ENCODE measurements around the gene TRAPPC12. TPM values are rescaled to one million over a fixed set of nuclear protein-coding genes. Genes with fewer than 3 reads are reported as not detected.
"Not testable (repeated sequence)": the region's sequence is repeated elsewhere in the genome, so short reads cannot be mapped to it uniquely, and the experiment has no call there.

TRAPPC12 gene
- polyA plus RNA-seq (ENCODE audit: insufficient read length in 4 of 4): 100 to 1,000 TPM in 2 of 4 donors, 10 to 100 TPM in 2; 63.9 to 107 (median 83.8) TPM

DNA sequence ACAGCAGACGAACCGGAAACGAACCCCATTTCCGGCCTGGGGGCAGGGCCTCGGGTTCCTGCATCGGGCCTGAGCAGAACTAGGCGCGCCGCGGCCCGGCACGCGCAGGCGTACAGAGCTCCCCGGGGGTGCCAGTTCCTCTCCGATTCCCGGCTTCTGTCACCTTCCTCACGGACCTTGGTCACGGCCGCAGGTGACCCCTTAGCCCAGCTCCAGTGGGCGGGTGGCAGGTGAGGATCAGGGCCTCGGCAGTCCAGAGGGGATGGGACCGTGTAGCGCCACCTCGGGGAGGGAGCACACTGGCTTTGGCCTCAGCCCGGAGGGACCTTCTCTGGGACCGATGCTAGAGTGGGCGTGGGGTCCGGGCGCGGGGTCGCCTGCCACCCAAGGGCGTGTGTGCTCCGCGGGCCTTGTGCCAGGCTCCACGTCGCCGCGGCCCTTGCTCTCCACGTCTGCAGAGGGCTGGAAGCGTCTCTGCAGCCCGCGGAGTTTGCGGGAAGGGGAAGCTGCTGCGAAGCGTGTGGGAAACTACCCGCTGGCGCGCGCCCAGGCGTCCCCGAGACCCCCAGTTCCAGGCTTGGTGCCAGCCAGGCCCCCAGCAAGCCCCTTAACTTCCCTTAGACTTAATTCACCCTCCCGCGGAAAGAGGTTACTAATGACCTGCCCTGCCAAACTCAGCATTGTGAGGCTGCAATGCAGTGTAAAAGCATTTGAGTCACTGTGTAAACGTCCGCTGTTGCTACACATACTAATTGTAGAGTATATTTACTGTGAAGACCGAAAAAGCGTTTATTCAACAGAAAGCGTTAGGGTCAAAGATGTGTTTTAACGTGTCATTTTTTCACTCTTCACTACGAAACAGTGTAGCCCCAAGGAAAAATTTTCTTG, at the start of gene TRAPPC12:
TSS of gene TRAPPC12 (plus strand) at position 48 of the 888 bp plus-strand sequence. CDS start 7,930 bp downstream, outside the sequence.
- peak; percentile 79 to 87 (median 82) for DNase-seq (ENCODE audit: low read depth in 4 of 4, low spot score in 2 of 4)

DNA sequence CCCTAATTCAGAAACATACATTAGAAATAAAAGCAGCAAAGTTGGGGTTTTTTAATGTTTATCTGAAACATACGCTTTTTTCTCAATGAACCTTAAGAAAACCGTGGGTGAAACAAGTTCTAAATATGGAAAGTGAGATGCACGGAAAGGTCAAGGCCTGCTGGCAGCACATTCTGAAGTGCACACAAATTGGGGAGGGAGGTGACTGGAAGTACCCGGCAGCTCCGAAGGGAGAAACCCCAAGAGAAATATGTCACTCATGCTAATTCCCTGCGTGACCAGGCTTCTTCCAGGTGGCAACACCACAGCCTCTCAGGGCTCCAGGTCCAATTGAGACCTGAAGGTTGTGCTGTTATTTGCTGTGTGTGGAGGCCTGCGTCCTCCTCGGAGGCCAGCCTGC, 47.4 kb upstream of the TRAPPC12 start:
- no peak for DNase-seq (ENCODE audit: low read depth in 4 of 4, low spot score in 2 of 4)

DNA sequence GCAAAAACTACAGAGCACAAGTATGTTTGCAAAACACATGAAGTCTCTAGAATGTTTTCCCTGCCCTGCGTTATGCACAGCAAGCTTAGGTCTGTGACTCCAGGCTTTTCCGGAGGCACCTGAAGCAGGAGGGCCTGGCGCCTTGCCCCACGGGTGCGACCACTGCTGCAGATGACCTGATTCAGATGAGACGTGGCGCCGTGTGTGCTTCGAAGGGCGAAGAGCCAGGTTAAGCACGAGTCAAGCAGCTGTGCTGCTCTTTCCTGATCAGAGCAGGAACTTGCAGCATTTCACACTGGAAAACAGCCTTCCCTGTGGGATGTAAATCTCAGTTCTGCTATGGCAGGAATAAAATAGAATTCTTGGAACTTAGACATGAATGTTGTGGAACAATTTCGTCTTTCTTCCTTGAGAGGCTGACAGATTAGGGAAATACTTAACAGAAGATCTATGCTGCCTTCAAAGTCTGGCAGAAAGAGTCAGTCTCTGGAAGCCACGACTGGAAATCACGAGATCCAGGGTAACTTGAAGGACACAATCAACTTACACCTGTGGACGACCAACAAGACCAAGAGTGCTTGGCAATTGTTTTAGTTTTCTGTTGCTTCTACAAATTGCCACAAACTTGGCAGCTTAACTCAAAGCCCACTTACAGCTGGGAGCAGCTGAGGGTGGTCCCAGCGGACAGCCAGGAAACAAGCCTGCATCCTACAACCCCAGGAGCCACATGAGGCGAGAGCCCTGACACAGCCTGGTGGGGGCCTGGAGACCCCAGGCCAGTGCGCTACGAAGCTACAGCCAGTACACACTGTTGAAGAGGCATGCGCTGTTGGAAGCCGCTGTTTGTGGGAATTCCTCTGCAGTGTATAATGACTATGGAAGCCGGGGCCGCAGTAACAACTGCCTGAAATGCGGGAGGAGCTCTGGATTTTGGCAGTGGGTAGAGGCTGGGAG, 44.8 kb upstream of the TRAPPC12 start:
- DNase-seq (ENCODE audit: low read depth in 4 of 4, low spot score in 2 of 4): no peak

DNA sequence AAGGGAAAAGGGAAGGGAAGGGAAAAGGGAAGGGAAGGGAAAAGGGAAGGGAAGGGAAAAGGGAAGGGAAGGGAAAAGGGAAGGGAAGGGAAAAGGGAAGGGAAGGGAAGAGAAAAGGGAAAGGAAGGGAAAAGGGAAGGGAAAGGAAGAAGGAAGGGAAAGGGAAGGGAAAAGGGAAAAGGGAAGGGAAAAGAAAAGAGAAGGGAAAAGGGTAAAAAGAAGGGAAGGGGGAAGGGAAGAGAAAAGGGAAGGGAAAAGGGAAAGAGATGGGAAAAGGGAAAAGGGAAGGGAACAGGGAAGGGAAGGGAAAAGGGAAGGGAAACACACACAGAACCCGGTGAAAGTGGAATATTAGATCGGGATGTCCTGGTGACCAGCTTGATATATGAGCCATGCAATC, 42.6 kb upstream of the TRAPPC12 start:
- DNase-seq (ENCODE audit: low read depth in 4 of 4, low spot score in 2 of 4): no peak

DNA sequence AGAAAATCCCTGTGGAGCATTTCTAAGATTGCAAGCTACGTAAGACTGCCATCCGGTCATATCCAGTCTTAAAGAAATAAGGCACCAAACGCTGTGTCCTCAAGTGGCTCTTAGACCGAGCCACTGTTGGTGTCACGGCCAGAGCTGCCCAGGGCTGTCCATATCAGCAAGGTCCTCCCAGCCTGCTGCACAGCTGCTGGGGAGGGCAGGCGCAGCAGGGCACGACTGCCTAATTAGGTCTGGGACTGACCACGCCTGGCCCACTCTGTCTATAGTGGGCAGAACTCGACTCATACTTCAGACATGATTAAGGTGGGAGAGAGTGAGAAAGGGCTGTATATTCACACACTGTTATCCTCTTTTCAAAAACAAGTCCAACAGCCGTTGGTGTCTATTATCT, 41.2 kb upstream of the TRAPPC12 start:
- DNase-seq (ENCODE audit: low read depth in 4 of 4, low spot score in 2 of 4): no peak

DNA sequence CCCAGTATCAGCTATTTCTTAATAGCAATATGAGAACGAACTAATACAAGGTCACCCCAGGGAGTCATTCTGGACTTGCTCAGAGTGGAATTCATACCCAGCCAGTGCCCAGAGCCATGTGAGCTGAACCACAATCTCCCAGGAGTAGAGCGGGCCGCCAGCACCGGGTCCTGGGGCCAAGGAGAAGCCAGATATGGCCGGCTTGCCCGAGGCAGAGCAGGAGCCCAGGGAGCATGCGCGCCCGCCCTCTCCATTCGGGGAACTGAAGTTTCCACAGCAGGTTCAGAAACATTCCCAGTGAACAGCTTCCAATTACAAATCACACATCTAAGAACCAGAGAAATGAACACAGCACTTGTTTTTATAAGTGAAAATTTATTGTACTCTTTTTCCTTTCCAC, 39.4 kb upstream of the TRAPPC12 start:
- DNase-seq (ENCODE audit: low read depth in 4 of 4, low spot score in 2 of 4): no peak

DNA sequence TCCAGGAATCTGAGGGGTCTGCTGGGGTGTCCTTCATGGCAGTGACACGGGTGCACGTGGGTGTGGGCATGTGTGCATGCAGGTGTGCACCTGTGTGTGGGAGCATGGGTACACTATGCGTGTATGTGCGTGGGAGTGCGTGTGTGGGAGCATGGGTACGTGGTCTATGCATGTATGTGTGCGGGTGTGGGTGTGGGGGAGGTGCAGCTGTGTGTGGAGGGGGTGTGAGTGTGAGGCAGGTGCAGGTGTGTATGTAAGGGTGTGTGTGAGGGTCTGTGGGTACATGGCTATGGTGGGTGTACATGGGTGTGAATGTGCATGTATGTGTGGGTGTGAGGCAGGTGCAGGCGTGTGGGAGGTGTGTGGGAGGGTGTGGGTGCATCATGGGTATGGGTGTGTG, 38.2 kb upstream of the TRAPPC12 start:
- DNase-seq (ENCODE audit: low read depth in 4 of 4, low spot score in 2 of 4): no peak

DNA sequence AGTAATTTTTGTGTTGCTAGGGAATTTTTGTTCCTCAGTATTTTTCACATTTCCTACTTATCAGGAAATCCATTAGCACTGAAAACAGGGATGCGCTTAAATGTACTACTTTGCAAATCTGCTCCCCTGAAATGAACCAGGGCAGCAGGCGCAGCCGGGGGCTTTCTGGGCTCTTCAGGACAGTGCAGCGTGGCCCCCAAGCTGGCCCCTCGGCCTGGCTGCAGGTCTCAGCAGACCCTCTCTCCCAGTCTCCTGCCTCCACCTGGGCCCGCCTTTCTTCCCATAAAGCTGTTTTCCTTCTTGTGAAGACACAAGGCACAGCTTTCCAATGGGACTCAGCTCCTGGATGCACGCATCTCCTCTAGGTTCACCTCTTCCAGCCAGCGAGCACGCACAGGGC, 37.2 kb upstream of the TRAPPC12 start:
- DNase-seq (ENCODE audit: low read depth in 4 of 4, low spot score in 2 of 4): no peak

DNA sequence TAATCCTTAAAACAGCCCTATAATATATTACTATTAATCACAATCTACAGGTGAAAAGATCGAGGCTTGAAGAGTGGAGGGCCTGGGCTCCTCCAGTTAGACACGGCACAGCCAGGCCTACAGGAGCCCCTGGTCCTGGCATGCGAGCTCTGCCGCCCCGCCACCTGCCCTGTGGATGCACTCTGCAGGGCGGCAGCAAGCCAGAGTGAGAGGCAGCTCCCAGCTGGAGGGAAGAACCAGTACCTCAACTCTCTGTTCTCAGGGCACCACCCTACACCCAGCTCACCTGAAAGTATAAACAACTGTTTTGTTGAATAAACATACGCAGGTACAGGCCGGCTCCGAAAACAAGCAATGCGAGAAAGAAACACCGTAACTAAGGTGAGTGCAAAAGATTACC, 36.5 kb upstream of the TRAPPC12 start:
- no peak for DNase-seq (ENCODE audit: low read depth in 4 of 4, low spot score in 2 of 4)

DNA sequence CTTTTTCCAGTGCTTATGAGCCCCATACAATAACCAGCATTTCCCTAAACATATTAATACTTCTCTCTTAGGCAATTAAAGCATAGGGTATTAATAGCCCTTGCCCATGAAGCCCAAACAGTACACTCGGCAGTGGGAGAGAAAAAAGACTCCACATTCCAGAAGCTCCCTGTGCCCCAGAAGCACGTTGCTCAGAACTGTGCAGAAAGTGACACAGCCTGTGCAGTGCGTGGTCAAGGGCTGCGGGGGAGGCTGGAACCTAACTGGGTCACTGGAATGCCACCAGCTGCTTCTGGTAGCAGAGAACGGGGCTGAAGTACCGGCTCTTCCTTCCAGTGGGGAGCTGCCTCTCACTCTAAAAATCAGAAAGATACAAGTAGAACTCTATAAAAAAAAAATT, 34.6 kb upstream of the TRAPPC12 start:
- no peak for DNase-seq (ENCODE audit: low read depth in 4 of 4, low spot score in 2 of 4)

DNA sequence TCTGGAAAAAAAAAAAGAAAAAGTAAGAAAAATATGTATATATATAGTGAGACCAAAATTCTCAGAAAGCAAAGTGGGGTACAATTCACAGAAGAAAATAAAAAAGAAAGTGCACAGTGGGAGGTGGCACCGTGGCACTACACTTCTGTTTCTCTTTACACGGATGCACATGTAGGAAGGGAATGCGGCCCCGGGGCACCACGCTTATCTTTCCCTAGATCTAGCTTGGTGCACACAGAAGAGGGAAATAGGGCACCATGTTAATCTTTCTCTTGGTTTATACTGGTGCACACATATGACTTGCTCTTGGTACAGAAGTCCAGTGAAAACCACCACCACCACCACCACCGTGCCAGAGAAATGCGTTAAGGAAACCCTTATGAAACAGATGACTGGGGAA, 33.9 kb upstream of the TRAPPC12 start:
- DNase-seq (ENCODE audit: low read depth in 4 of 4, low spot score in 2 of 4): no peak

DNA sequence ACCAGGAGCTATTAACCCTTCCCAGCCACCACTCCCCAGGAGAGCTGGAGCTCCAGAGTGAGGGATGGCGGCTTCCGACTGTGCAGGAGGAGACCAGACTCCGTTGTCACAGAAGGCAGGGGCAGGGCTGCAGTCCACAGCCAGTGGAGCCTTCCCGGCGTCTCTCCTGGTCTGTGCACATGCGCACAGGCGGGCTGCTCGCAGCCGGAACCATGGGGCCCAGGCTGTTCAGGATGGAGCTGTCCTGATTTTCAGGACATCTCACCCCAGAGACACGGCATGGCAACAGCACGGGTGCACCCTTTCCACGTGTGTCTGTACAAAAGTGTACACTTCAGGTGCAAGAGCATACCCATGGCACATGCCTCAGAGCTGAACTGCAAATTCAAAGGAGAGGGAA, 30.7 kb upstream of the TRAPPC12 start:
- DNase-seq (ENCODE audit: low read depth in 4 of 4, low spot score in 2 of 4): no peak

DNA sequence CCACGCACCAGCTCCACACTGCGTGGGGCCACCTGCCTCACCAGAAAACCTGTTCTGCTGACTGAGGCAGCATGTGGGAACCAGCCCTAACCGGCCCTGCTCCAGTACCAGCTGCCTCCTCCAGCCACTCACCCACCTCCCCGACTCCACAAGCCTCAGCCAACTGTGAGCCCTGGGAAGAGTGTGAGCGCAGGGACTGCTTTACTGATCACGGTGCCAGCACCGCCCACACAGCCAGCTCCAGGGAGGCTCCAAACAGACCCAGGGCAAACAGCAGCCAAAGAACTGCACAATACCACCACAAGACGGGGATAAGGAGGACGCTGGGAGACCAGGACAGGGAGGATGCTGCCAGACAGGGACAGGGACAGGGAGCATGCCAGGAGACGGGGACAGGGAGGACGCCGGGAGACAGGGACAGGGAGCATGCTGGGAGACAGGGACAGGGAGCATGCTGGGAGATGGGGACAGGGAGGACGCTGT, 30.2 kb upstream of the TRAPPC12 start:
- no peak for DNase-seq (ENCODE audit: low read depth in 4 of 4, low spot score in 2 of 4)

DNA sequence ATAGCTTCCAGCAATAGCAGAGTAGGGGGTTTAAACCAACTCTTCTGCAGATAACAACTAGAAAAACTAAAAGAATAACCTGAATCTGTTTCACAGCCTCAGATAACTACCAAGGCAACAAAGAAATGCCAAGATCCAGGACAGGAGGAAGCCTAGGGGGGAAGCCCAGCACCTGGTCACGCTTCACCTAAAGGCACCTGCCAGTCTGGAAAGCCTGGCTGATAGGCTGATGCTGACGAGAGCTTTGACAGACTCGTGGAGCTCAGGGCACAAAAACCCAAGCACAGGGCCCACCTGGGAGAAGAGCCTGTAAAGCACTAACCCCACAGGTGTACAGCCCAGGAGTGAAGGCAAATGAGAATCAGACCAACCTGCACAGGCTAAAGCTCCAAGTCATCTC, 24.5 kb upstream of the TRAPPC12 start:
- no peak for DNase-seq (ENCODE audit: low read depth in 4 of 4, low spot score in 2 of 4)

DNA sequence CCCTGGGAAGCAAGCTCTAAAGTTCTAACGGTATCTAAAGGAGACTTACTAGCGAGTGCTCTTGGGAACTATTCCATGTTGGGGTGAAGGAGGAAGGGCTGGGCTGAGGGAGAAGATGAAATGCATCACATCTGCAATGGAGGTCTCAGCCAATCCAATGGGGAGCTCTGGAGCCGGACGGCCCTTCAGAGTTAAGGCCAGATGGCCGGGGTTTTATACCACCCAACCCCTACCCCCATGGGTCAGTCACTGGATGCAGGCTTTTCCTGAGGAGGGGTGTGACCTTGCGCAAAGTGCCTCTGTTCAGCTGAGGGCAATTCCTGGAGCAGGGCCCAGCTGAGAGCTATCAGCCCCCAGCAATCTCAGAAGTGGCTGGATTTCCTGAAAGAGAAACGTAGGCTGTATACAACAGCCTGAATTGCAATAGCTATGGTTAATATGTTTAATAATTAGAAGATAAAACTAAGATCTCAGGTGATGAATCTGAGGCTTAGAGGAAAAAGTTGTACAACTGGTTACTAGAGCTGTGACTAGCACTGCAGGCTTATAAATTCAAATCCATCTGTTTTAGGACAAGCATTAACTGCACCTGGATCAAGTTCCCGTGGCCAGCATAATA, 23.4 kb upstream of the TRAPPC12 start:
- DNase-seq (ENCODE audit: low read depth in 4 of 4, low spot score in 2 of 4): no peak

DNA sequence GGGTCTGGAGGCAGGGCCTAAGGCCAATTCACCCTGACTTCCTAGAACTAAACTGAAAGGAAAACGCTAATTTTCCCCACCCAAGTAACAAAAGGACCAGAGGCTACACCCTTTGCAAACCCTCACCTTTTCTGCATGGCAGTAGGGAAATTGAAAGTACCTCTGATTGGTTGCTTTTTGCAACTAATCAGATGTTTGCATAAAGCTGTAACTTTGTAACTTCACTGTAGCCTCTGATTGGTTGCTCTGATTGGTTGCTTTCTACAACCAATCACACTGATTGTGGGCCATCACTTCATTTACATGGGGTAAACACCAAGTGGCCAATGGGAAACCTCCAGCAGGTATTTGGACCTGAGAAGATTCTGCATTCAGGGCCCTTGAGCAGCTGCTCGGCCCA, 22.7 kb upstream of the TRAPPC12 start:
- DNase-seq (ENCODE audit: low read depth in 4 of 4, low spot score in 2 of 4): no peak

DNA sequence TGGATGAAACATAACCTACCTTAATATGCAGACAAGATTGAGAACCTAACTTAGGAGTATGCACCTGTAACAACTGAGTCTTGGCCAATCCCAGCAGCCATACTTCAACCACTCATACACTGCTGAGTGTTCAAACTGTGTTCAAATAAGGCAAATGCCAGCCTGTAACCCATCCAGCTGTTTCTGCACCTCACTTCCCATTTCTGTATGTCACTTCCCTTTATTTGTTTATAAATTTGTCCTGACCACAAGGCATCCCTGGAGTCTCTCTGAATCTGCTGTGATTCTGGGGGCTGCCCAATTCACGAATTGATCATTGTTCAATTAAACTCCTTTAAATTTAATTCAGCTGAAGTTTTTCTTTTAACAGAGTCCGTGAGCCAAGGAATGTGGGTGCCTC, 22.0 kb upstream of the TRAPPC12 start:
- DNase-seq (ENCODE audit: low read depth in 4 of 4, low spot score in 2 of 4): not testable (repeated sequence)

DNA sequence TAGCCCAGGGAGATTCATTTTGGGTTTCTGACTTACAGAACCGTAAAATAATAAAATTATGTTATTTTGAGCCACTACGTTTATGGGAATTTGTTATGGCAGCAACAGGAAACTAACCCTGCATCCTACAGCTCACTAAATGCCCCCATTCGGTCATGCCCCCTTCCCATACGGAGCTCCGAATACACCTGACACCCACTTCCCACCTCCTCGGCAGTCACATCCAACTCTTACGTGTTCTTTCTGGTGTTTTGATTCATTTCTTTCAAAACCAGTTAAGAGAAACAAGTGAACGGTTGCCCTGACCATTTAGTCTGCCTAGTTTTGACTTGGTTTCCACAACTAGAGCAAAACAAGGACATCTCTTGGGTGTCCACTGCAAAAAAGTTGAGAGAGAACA, 21.6 kb upstream of the TRAPPC12 start:
- DNase-seq (ENCODE audit: low read depth in 4 of 4, low spot score in 2 of 4): no peak

DNA sequence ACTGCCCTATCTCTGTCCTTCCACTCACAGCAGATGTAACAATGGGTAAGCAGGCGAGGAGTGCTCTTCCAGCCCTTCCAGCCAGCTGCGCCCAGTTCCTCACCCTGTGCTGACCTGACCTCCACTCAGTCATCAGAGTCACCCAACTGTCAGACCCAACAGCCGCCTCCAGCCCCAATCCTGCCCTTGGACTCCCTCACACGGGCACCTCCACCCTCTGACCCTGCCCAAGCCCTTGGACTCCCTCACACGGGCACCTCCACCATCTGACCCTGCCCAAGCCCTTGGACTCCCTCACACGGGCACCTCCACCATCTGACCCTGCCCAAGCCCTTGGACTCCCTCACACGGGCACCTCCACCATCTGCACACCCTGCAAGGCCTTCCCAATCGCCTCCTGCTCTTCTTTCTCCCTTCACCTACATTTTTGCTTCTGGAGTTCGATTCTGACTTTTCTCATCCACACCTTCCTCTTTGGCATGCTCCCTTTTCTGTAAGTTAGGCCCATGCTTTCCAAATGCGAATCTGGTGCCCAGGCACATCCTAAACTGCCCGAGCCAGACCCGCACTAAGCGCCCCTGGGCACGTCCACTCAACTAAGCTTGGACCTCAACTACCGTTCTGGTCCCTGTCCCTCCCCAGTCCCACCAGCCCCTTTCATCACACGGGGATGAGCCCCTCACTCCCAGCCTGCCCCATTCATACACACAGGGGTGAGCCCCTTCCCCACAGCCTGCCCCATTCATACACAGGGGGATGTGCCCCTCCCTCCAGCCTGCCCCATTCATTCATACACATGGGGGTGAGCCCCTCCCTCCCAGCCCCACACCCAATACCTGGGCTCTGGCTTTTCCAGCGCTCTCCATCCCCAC, 17.7 kb upstream of the TRAPPC12 start:
- DNase-seq (ENCODE audit: low read depth in 4 of 4, low spot score in 2 of 4): no peak

DNA sequence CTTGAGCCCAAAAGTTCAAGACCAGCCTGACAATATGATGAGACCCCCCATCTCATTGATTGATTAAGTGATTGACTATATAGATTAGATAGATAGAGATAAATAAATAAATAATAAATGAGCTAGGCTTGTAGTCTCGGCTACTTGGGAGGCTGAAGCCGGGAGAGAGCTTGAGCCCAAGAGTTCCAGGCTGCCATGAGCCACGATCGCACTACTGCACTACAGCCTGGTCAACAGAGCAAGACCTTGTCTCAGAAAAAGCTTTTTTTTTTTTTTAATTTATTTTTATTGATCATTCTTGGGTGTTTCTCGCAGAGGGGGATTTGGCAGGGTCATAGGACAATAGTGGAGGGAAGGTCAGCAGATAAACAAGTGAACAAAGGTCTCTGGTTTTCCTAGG, 14.3 kb upstream of the TRAPPC12 start:
- no peak for DNase-seq (ENCODE audit: low read depth in 4 of 4, low spot score in 2 of 4)

Measured in left renal cortex interstitium (tissue), 4 donors.